GM12878 (cell line): ENCODE results near the gene KCNK17. TPM values are rescaled to one million over a fixed set of nuclear protein-coding genes. Genes with fewer than 3 reads are reported as not detected.

Source experiments
- ATAC-seq: fragments of 200-7000 bp; cut with Tn5 transposase; 3 replicates; pipeline ENCODE4 v1.9.1; 2020; ENCODE audit warnings: mild to moderate bottlenecking, moderate library complexity
- BruUV-seq: library from RNA; stranded (reverse); fragments of 400-500 nt; replicated peaks from 2 replicates; lab custom pipeline; 2021; lab: Mats Ljungman, UMichigan
- CTCF ChIA-PET: fragments of 300-600 bp; sonication (Branson Sonifier 250); formaldehyde crosslinking; extraction: SDS; loops from one replicate; lab custom pipeline; 2021; ENCODE audit warnings: inconsistent platforms; lab: Yijun Ruan, JAX
- POLR2A ChIA-PET: fragments of 350-600 bp; formaldehyde crosslinking; extraction: SDS; loops from one replicate; lab custom pipeline; 2021; ENCODE audit warnings: inconsistent platforms; lab: Charles Lee
- RAD21 ChIA-PET: fragments of 300-600 bp; sonication (Branson Sonifier 250); formaldehyde crosslinking; loops from one replicate; lab custom pipeline; 2023; ENCODE audit warnings: antibody characterized with exemption; ENCODE audit not compliant: unreplicated experiment; lab: Charles Lee
- SMC1A ChIA-PET: fragments of 300-600 bp; sonication (Branson Sonifier 250); formaldehyde crosslinking; loops from one replicate; lab custom pipeline; 2023; ENCODE audit not compliant: unreplicated experiment, uncharacterized antibody; lab: Charles Lee
- DNase-seq: peaks from one replicate; pipeline ENCODE4 v3.0.0-alpha.2; 2011; ENCODE audit warnings: low read depth, low spot score
- FAIRE-seq: peaks from 3 replicates; lab custom pipeline; 2011; peaks lifted over from hg19 to GRCh38; lab: Jason Lieb, UNC
- H2AFZ ChIP-seq: 2 replicates; pipeline ENCODE4 v1.6.0; 2011; ENCODE audit warnings: low read depth, low read length, control low read depth; ENCODE audit not compliant: control insufficient read depth
- H3K27ac ChIP-seq: 2 replicates; pipeline ENCODE4 v1.5.1; 2011; ENCODE audit warnings: control low read depth; ENCODE audit not compliant: control insufficient read depth, insufficient read depth
- H3K27me3 ChIP-seq, 2 experiments: replicated peaks in 1 of 2; 2 replicates each; pipeline versions ENCODE4 v1.6.0 to v1.6.1; 2011; ENCODE audit warnings: low read length in 1 of 2; ENCODE audit not compliant: control insufficient read depth in 2 of 2, insufficient read depth in 2 of 2
- H3K36me3 ChIP-seq, 2 experiments: 2 replicates each; pipeline ENCODE4 v1.5.1; 2011; ENCODE audit warnings: low read length in 1 of 2; ENCODE audit not compliant: control insufficient read depth in 2 of 2, insufficient read depth in 2 of 2
- H3K4me1 ChIP-seq: 2 replicates; pipeline ENCODE4 v1.6.1; 2011; ENCODE audit warnings: mild to moderate bottlenecking, low read length, moderate library complexity, mixed read lengths; ENCODE audit not compliant: control insufficient read depth, insufficient read depth
- H3K4me2 ChIP-seq: 2 replicates; pipeline ENCODE4 v1.6.0; 2011; ENCODE audit warnings: control low read depth; ENCODE audit not compliant: control insufficient read depth, insufficient read depth
- H3K4me3 ChIP-seq: fragments of 200-600 bp; sonication (generic); 2 replicates; pipeline ENCODE4 v1.5.1; 2016
- H3K79me2 ChIP-seq: 2 replicates; pipeline ENCODE4 v1.6.0; 2011; ENCODE audit warnings: low read length; ENCODE audit not compliant: control insufficient read depth, insufficient read depth
- H3K9ac ChIP-seq: 2 replicates; pipeline ENCODE4 v1.8.0; 2011; ENCODE audit warnings: low read length, control low read depth, mixed read lengths; ENCODE audit not compliant: control insufficient read depth, insufficient read depth
- H3K9me3 ChIP-seq: replicated peaks from 3 replicates; pipeline ENCODE4 v1.5.1; 2011; ENCODE audit warnings: mild to moderate bottlenecking, low read length; ENCODE audit not compliant: control insufficient read depth, insufficient read depth
- H4K20me1 ChIP-seq: 2 replicates; pipeline ENCODE4 v1.6.0; 2011; ENCODE audit not compliant: control insufficient read depth, insufficient read depth
- BRCA1 ChIP-seq: IDR thresholded peaks from 2 replicates; pipeline ENCODE4 v1.6.1; 2011; ENCODE audit warnings: low read depth, low read length, improper control_type of control experiment
- CHD2 ChIP-seq: IDR thresholded peaks from 2 replicates; pipeline ENCODE4 v1.6.1; 2011; ENCODE audit warnings: low read depth, low read length, improper control_type of control experiment, borderline replicate concordance
- EGR1 ChIP-seq, 2 experiments: IDR thresholded peaks; 1 replicate in 1 of 2; 2 replicates in 1 of 2; pipeline ENCODE4 v1.6.1; 2011 to 2012; ENCODE audit warnings: low read depth in 2 of 2, low read length in 2 of 2, borderline replicate concordance in 1 of 2, mild to moderate bottlenecking in 1 of 2, moderate library complexity in 1 of 2
- KDM1A ChIP-seq: fragments of 200-600 bp; sonication (generic); IDR thresholded peaks from 2 replicates; pipeline ENCODE4 v1.6.1; 2016; ENCODE audit warnings: borderline replicate concordance
- MEF2A ChIP-seq: IDR thresholded peaks from 2 replicates; pipeline ENCODE4 v1.6.1; 2011; ENCODE audit warnings: low read depth, mild to moderate bottlenecking, low read length, moderate library complexity; ENCODE audit not compliant: insufficient read depth
- MEF2B ChIP-seq: fragments of 450-650 bp; IDR thresholded peaks from 2 replicates; pipeline ENCODE4 v1.6.1; 2018; ENCODE audit warnings: mild to moderate bottlenecking, moderate library complexity; ENCODE audit not compliant: partially characterized antibody, poor library complexity, severe bottlenecking
- POLR2AphosphoS5 ChIP-seq: IDR thresholded peaks from 2 replicates; pipeline ENCODE4 v1.6.1; 2011; ENCODE audit warnings: mild to moderate bottlenecking, low read length, inconsistent platforms
- RCOR1 ChIP-seq: conservative IDR thresholded peaks from 2 replicates; pipeline ENCODE4 v1.6.1; 2012; ENCODE audit warnings: low read depth, low read length, improper control_type of control experiment
- SREBF2 ChIP-seq: IDR thresholded peaks from 2 replicates; pipeline ENCODE4 v1.6.1; 2012; ENCODE audit warnings: mild to moderate bottlenecking, low read length
- STAT3 ChIP-seq: IDR thresholded peaks from 2 replicates; pipeline ENCODE4 v1.6.1; 2011; ENCODE audit warnings: low read depth, low read length, improper control_type of control experiment
- TARDBP ChIP-seq: IDR thresholded peaks from 2 replicates; pipeline ENCODE4 v1.6.1; 2016; ENCODE audit warnings: borderline replicate concordance
- ZBED1 ChIP-seq: IDR thresholded peaks from 2 replicates; pipeline ENCODE4 v1.6.1; 2016; ENCODE audit warnings: borderline replicate concordance
- ZZZ3 ChIP-seq: IDR thresholded peaks from 2 replicates; pipeline ENCODE4 v1.6.1; 2011; ENCODE audit warnings: low read depth; ENCODE audit not compliant: control insufficient read depth, insufficient read length
- WGBS: methylation state at CpG from one replicate; pipeline ENCODE4 v1.1.6; 2016; ENCODE audit warnings: low lambda C conversion rate; ENCODE audit not compliant: insufficient replicate concordance, insufficient coverage; ENCODE audit errors: missing lambda C conversion rate; 5-methylcytosine and 5-hydroxymethylcytosine counted together
- in situ Hi-C: fragments of 300-500 bp; cut with MboI; formaldehyde crosslinking; loops from 9 replicates; pipeline ENCODE4 v1.14.3; 2018; ENCODE audit warnings: mixed read lengths
- intact Hi-C: fragments of 100-400 bp; cut with micrococcal nuclease; formaldehyde crosslinking; loops from one replicate; pipeline ENCODE4 v1.14.2; 2022; ENCODE audit not compliant: unreplicated experiment
- polyA plus RNA-seq, 11 experiments: library from polyadenylated mRNA; depleted of rRNA in 4 of 11; unstranded in 6 of 11; stranded (reverse) in 5 of 11; fragments of >200 nt; fragmentation: Nextera tagmentation in 4 of 11; fragmentation: Illumina TruSeq in 1 of 11; extraction: Ambion mirVana in 4 of 11; extraction: Trizol in 1 of 11; gene quantifications; 1 replicate in 1 of 11; 2 replicates in 10 of 11; pipeline versions ENCODE4 v1.2.1 to v1.2.3, GENCODE V29; 2011 to 2016; ENCODE audit warnings: inconsistent platforms in 2 of 11, missing spikeins in 2 of 11, low read depth in 1 of 11
- total RNA-seq, 4 experiments: library from RNA; depleted of rRNA in 3 of 4; stranded (reverse); fragments of >200 nt in 3 of 4; fragmentation: Illumina TruSeq in 1 of 4; extraction: Trizol in 1 of 4; gene quantifications; 2 replicates each; pipeline versions ENCODE4 v1.2.1 to v1.2.3, GENCODE V29; 2013 to 2021

Gene KCNK17
- total and polyA plus RNA-seq, 10 of the 15 experiments (the other 5 are each of a cell fraction or from before 2014, with no cell fraction given) = not detected

GRCh38 chr6:39342692-39343395 lies 28.6 kb upstream of the KCNK17 start:
- Histone ChIP-seq H2AFZ (peak overlapping the region; percentile 84), H3K9ac (no peak overlapping the region), H3K9me3 (no peaks in the 10 kb centered on the region; the same call in 2 of the 3 replicates), H3K4me1 (peaks cover 7% of the 10 kb centered on the region), H3K79me2 (no peaks in the 10 kb centered on the region), H3K27ac (no peak overlapping the region), H3K27me3 (no peaks in the 10 kb centered on the region), H3K4me2 (peak overlapping the region; percentile 41; the same call in 1 of the 2 replicates), H3K4me3 (no peak overlapping the region), H4K20me1 (no peaks in the 10 kb centered on the region), H3K36me3 (no peaks in the 10 kb centered on the region)
- WGBS = 40% methylated on average over 14 of the region's 14 CpGs
- BruUV-seq = no TSS peak
- no peak for DNase-seq
- ChIA-PET SMC1A (interaction anchor here (0.6 to 1.1 kb wide), 2 partner anchors 15 to 1522 kb away, joined by 3 read pairs; no protein-coding TSS in a partner anchor), CTCF (interaction anchor here (0.6 to 1.4 kb wide), 2 partner anchors 37 to 40 kb away, joined by 3 read pairs; no protein-coding TSS in a partner anchor), RAD21 (interaction anchor here (1.6 kb wide), 1 partner anchor 15 kb away, joined by 5 read pairs; no protein-coding TSS in a partner anchor), POLR2A (interaction anchor here (0.6 kb wide), 1 partner anchor 504 kb away, joined by 3 read pairs; no protein-coding TSS in a partner anchor)
- FAIRE-seq = peak; percentile 57
- TF ChIP-seq BRCA1 (no peak), SREBF2 (no peak), CHD2 (no peak), STAT3 (no peak), RCOR1 (no peak), MEF2A (no peak), POLR2AphosphoS5 (no peak), ZZZ3 (no peak), ZBED1 (no peak), MEF2B (no peak), EGR1 (IDR thresholded peaks at IDR 0.05; ENCODE audit: borderline replicate concordance in 1 of 2, low read depth in 2 of 2, low read length in 2 of 2) (no peak), TARDBP (no peak), KDM1A (no peak)
- intact Hi-C loops = loop anchor here (10.0 kb wide), 1 partner anchor 962 kb away; no protein-coding TSS in a partner anchor
- peak; percentile 55 for ATAC-seq
- in situ Hi-C loops = no loop called here
